Fibroblast of the aortic adventitia (primary cell): ENCODE results near the gene DGKD. TPM values are rescaled to one million over a fixed set of nuclear protein-coding genes. Genes with fewer than 3 reads are reported as not detected.

Experiments used
- DNase-seq: peaks from one replicate; pipeline ENCODE4 v3.0.0-alpha.2; 2010; ENCODE audit warnings: low read depth
- H3K4me3 ChIP-seq: 2 replicates; pipeline ENCODE4 v1.5.1; 2011; ENCODE audit warnings: low read depth, mild to moderate bottlenecking, control low read depth, low read length, moderate library complexity
- total RNA-seq: library from RNA; depleted of rRNA; stranded (reverse); fragments of >200 nt; gene quantifications from 2 replicates; pipeline ENCODE4 v1.2.3, GENCODE V29; 2012; ENCODE audit warnings: low replicate concordance
- TF ChIP-seq, protein P1 (sequence below): IDR thresholded peaks from 2 replicates; pipeline ENCODE4 v1.5.1; 2011; ENCODE audit warnings: mild to moderate bottlenecking, low read length, control low read depth, inconsistent platforms; ENCODE audit not compliant: insufficient read depth

The DGKD gene
- total RNA-seq, 1 donor: 4.1 TPM

DNA sequence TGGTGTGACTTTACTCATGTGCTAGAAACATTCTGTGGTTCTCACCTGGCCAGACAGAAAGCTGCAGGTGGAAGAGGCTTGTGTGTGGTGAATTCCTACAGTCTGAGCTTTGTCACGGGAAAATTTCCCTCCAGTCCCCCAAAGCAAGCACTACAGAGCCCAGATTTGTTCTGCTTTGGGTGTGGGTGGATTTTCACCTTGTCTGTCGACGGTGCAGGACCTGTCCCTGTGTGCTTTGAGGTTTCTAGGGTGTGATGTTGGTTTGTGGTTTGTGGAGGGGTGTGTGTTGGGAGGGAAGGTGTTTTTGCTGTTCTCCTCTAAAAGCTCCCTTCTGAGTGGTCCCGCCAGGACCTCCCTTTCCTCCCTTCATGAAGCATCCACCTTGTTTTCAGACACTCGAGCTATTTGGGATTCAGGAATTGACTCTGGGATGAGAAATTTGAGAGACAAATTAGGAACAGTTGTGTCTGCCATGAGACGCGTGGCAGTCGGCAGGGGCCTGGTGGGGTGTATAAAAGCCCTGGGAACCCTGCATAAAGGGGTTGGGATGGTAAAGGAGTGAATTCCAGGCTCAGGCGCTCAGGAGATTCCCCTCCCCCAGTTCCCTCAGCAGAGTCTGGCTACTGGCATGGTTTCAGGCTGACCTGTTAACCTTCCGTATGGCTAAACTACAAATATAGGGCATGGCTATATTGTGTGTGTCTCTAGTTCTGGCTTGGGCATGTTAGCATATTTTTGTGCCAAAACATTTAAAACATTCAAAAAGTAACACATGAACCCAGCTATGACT, 65.5 kb downstream of the DGKD start:
- no peak overlapping the region for H3K4me3 ChIP-seq
- no peak for DNase-seq
- TF ChIP-seq, protein P1, sequence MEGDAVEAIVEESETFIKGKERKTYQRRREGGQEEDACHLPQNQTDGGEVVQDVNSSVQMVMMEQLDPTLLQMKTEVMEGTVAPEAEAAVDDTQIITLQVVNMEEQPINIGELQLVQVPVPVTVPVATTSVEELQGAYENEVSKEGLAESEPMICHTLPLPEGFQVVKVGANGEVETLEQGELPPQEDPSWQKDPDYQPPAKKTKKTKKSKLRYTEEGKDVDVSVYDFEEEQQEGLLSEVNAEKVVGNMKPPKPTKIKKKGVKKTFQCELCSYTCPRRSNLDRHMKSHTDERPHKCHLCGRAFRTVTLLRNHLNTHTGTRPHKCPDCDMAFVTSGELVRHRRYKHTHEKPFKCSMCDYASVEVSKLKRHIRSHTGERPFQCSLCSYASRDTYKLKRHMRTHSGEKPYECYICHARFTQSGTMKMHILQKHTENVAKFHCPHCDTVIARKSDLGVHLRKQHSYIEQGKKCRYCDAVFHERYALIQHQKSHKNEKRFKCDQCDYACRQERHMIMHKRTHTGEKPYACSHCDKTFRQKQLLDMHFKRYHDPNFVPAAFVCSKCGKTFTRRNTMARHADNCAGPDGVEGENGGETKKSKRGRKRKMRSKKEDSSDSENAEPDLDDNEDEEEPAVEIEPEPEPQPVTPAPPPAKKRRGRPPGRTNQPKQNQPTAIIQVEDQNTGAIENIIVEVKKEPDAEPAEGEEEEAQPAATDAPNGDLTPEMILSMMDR: no peak

DNA sequence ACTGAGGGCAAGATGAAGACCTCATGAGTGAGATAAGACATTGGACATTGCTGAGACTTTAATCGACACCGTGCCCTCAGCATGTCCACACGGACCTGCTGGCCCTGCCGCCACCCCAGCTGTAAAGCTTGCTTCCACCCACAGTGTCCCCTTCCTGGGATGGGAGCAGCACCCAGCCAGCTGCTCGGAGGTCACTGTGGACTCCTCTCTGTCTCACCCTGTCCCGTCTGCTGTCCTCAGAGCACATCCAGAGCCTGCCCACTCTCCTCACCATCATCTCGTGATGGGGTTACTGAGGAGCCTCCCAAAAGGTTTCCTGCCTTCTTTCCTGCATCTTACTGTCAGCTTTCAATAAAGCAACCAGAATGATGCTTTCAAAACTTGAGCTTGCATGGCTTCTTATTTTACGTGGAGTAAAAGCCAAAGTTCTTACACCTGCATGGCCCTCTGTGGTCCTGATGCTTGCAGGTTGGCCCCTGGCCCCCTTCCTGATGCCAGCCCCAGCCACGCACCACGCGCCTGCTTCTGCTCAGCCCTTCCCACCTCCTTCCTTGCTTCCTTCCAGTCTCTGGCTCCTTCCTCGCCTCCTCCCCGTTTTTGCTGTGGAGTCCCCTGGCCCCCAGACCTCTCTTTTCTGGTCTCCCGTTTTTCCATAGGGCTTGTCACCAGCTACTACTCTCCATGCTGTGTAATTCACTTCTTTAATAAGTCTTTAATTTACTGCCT, 67.0 kb downstream of the DGKD start:
- H3K4me3 ChIP-seq: no peak overlapping the region
- DNase-seq: no peak
- TF ChIP-seq, protein P1: no peak

DNA sequence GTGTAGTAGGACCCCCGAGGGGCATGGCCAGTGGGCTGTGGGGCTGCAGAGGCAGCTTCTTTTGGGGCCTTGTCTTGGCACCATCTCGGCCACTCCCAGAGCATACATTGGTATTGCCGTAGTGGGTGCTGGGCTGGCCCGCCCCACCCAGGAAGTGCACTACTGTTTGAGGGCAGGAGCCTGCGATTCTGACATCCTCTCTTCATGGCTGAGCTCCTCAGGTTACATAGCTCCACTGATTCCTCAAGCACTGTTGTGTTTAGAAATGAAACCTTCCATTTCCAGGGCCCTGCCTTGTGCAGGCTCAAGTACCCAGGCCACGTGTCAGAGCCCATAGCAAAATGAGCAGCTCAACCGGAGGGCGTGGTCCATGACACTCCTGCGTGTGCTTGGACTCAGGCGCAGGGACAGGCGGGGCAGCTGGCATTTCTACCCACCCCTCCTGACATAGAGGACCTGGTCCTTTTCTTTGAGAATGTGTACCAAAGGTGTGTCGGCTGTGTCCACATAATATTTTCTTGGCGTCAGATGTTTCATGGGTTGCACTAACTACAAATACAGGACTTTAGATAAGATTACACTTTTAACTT, 67.9 kb downstream of the DGKD start:
- TF ChIP-seq, protein P1: no peak
- no peak overlapping the region for H3K4me3 ChIP-seq
- DNase-seq: no peak

DNA sequence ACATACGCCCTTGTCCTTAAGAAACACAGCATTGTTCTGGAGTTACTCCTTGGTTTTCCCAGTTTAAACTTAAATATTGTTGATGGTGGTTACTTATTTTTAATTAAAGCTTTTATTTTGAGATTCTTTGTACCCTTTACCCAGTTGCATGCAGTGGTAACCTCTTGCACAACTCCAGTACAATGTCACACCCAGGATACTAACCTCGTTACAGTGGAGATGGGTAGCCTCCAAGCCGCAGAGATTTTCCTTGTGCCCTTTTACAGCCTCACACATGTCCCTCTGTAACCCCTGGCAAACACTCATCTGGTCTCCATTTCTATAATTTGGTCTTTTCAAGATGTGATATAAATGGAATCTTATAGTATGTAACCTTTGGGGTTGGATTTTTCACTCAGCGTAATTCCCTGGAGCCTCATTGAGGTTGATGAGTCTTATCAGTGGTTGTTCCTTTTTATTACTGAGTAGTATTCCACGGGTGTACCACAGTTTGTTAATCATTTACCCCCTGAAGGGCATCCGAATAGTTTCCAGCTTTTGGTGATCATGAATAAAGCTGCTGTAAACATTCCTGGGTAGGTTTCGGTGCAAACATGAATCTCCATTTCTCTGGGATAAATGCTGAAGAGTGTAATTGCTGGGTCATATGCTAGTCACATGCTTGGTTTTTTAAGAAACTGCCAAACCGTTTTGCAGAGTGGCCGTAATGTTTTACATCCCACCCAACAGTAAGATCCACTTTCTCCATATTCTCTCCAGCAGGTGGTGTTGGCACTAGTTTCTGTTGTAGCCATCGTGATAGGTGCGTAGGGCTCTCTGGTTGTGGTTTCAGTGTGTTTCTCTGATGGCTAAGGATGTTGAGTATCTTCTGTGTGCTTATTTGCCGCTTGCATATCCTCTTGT, 68.6 kb downstream of the DGKD start:
- no peak overlapping the region for H3K4me3 ChIP-seq
- no peak for DNase-seq
- TF ChIP-seq, protein P1: no peak

DNA sequence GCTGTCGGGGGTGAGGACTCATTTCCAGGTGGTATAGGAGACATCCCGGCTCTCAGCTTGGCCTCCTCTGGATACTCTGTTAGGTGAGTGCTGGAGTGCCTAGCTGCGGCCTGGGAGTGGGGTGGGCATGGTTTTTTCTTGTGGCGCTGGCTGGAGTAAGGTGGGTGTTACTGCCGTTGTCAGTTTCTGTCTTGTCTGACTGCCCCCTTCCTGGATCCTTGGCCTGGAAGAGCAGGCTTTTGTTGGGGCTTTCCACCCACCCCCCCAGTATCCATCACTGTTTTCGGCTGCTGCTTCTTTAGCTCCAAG, 69.2 kb downstream of the DGKD start:
- DNase-seq: no peak
- no peak overlapping the region for H3K4me3 ChIP-seq
- TF ChIP-seq, protein P1: no peak
